Midbrain (tissue), 1 donor: ENCODE results near the gene PDE8A.

Source experiments
- DNase-seq: peaks from one replicate; lab custom pipeline; 2025; lab: John Stamatoyannopoulos, UW

The PDE8A gene

GRCh38 chr15:85031944-85032558 is 50.4 kb downstream of the PDE8A start:
- DNase-seq: no peak

GRCh38 chr15:85033148-85033547 is 51.5 kb downstream of the PDE8A start:
- no peak for DNase-seq

GRCh38 chr15:85034276-85034675 is 52.6 kb downstream of the PDE8A start:
- no peak for DNase-seq

GRCh38 chr15:85035980-85036379 is 54.3 kb downstream of the PDE8A start:
- DNase-seq: no peak

GRCh38 chr15:85036716-85037115 is 55.1 kb downstream of the PDE8A start:
- peak; percentile 35 for DNase-seq

GRCh38 chr15:85037641-85038040 is 56.0 kb downstream of the PDE8A start:
- DNase-seq: peak; percentile 45

GRCh38 chr15:85041230-85041629 is 59.6 kb downstream of the PDE8A start:
- no peak for DNase-seq

- DNase-seq: peak; percentile 80
Measured at GRCh38 chr15:85044251-85044853, 62.7 kb downstream of the PDE8A start.

- DNase-seq: no peak
Measured at GRCh38 chr15:85044894-85045293, 63.2 kb downstream of the PDE8A start.

GRCh38 chr15:85045615-85046014 is 64.0 kb downstream of the PDE8A start:
- DNase-seq: no peak

- DNase-seq: peak; percentile 62
Measured at GRCh38 chr15:85047271-85047948, 65.8 kb downstream of the PDE8A start.

- no peak for DNase-seq
Measured at GRCh38 chr15:85048430-85048829, 66.8 kb downstream of the PDE8A start.

- DNase-seq: no peak
Measured at GRCh38 chr15:85049805-85050204, 68.1 kb downstream of the PDE8A start.

GRCh38 chr15:85059734-85060133 is 78.1 kb downstream of the PDE8A start:
- no peak for DNase-seq

GRCh38 chr15:85062560-85062959 is 80.9 kb downstream of the PDE8A start:
- DNase-seq: no peak

GRCh38 chr15:85063088-85063487 is 81.4 kb downstream of the PDE8A start:
- DNase-seq: no peak

GRCh38 chr15:85063522-85064079 is 81.9 kb downstream of the PDE8A start:
- DNase-seq: no peak

GRCh38 chr15:85064710-85065109 is 83.1 kb downstream of the PDE8A start:
- no peak for DNase-seq

- DNase-seq: no peak
Measured at GRCh38 chr15:85071061-85071460, 89.4 kb downstream of the PDE8A start.

- no peak for DNase-seq
Measured at GRCh38 chr15:85071504-85071903, 89.8 kb downstream of the PDE8A start.

GRCh38 chr15:85072917-85073316 is 91.3 kb downstream of the PDE8A start:
- no peak for DNase-seq

GRCh38 chr15:85073556-85074194 is 92.0 kb downstream of the PDE8A start:
- no peak for DNase-seq

- DNase-seq: no peak
Measured at GRCh38 chr15:85086855-85087254, 105.2 kb downstream of the PDE8A start.
